ENCODE results near the gene SMIM1.
"Not testable (repeated sequence)": the region's sequence is repeated elsewhere in the genome, so short reads cannot be mapped to it uniquely, and the experiment has no call there.

Gene SMIM1

GRCh38 chr1:3786468-3787348 lies 14.2 kb downstream of the SMIM1 start:
- Mint-ChIP-seq H3K9me3 (no peaks in the 10 kb centered on the region), H3K36me3 (ENCODE audit: low read depth) (peaks cover 32% of the 10 kb centered on the region), H3K4me1 (peaks cover 19% of the 10 kb centered on the region), H3K27ac (peak overlapping the region; percentile 69), H3K4me3 (no peak overlapping the region), H3K27me3 (no peaks in the 10 kb centered on the region)
- no peak for ATAC-seq
- no peak for DNase-seq

DNA sequence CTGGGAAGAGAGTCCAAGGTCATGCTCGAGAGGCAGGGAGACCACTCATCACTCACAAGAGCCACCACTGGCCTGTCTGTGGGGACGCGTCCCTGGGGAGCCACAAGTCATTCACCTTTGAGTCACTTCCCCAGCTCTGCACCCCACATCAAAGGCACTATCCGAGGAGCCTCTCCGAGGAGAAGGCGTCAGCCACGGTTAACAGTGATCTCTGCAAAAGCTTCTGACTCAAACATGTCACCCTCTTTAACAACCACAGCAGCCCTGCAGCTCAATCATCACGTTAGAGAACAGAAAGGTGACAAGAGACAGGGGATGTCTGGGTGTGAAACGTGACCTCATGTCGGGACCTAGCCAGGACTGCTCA lies 14.8 kb downstream of the SMIM1 start:
- Mint-ChIP-seq H3K27me3 (no peaks in the 10 kb centered on the region), H3K27ac (peak overlapping the region; percentile 69), H3K4me3 (peak overlapping the region; percentile 11), H3K4me1 (peaks cover 19% of the 10 kb centered on the region), H3K36me3 (ENCODE audit: low read depth) (peaks cover 26% of the 10 kb centered on the region), H3K9me3 (no peaks in the 10 kb centered on the region)
- peak; percentile 35 for DNase-seq
- peak; percentile 87 for ATAC-seq

GRCh38 chr1:3787745-3788605 lies 15.4 kb downstream of the SMIM1 start:
- Mint-ChIP-seq H3K9me3 (no peaks in the 10 kb centered on the region), H3K27ac (peak overlapping the region; percentile 69), H3K4me3 (peak overlapping the region; percentile 11), H3K36me3 (ENCODE audit: low read depth) (peaks cover 28% of the 10 kb centered on the region), H3K4me1 (peaks cover 22% of the 10 kb centered on the region), H3K27me3 (no peaks in the 10 kb centered on the region)
- DNase-seq (no peak), ATAC-seq (no peak)

GRCh38 chr1:3788756-3789420 lies 16.3 kb downstream of the SMIM1 start:
- H3K27ac Mint-ChIP-seq: peak overlapping the region; percentile 51

DNA sequence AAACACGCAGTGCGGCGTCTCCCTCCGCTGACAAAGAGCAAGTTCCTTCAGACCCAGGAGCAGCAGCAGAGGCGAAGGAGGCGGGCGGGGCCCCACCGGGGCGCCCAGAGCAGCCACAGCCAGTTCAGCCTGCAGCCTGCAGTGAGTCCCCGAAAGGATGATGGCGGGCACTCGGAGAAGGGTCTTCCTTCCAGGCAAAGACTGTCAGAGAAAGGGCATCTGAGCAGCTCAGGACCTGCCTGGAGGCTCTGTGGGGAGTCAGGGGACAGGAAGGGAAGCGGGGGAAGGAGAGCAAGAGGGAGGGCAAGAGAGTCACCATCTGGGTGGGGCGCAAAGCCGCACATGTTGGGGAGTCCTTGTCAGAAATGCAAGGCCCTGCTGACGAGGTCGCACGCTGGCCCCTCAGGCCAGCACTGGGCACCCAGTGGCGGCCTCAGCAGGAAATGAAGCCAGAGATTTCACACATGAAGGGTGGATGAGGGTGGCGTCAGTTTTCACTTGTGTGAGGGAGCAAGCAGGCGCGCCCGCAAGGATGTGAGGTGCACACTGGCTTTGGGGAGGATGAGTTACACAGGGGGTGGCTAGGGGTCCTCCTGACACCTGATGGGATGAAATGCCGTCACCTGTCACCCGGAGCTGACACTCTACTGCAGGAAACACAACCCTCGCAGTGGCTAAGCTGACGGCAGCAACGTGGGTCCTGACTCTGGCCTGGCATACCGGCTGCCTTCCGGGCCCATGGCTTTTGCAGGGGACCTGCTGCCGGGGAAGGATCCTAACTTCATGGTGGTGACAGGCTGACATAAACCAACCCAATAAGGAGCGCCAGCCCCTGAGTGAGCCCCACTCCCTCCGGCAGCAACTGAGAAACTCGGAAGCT lies 17.1 kb downstream of the SMIM1 start:
- Mint-ChIP-seq H3K27me3 (no peaks in the 10 kb centered on the region), H3K4me3 (no peak overlapping the region), H3K4me1 (peaks cover 37% of the 10 kb centered on the region), H3K27ac (peak overlapping the region; percentile 11), H3K9me3 (no peaks in the 10 kb centered on the region), H3K36me3 (ENCODE audit: low read depth) (peaks cover 26% of the 10 kb centered on the region)
- no peak for ATAC-seq
- DNase-seq: no peak

More at GRCh38 chr1:3788756-3789420, 16.3 kb downstream of the SMIM1 start:
- Mint-ChIP-seq H3K4me3 (no peak overlapping the region), H3K36me3 (ENCODE audit: low read depth) (peaks cover 33% of the 10 kb centered on the region), H3K9me3 (no peaks in the 10 kb centered on the region), H3K4me1 (peaks cover 30% of the 10 kb centered on the region), H3K27me3 (no peaks in the 10 kb centered on the region)
- ATAC-seq (no peak), DNase-seq (no peak)

GRCh38 chr1:3790500-3790923 lies 18.0 kb downstream of the SMIM1 start:
- Mint-ChIP-seq H3K27ac (no peak overlapping the region), H3K27me3 (no peaks in the 10 kb centered on the region), H3K4me1 (peaks cover 44% of the 10 kb centered on the region), H3K36me3 (ENCODE audit: low read depth) (peaks cover 24% of the 10 kb centered on the region), H3K4me3 (no peak overlapping the region), H3K9me3 (no peaks in the 10 kb centered on the region)
- ATAC-seq (no peak), DNase-seq (no peak)

DNA sequence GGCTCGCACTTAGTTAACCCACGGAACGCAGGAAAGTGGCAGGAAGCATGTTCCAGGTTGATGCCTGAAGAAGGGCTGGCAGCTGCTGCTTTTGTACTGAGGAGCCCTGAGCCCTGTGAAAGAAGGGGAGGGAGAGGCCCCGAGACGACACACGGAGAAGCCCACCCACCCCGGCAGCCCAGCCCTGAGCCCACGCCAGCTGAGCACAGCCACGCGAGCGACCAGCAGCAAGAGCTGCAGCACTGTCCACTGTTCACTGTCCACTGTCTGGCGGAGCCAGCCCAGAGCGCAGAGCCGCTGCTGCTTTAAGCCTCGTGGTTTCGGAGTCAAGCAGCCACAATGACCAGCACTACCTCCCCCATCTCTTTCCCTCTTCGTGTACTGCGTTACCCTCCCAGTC lies 18.4 kb downstream of the SMIM1 start:
- Mint-ChIP-seq H3K4me3 (no peak overlapping the region), H3K27ac (no peak overlapping the region), H3K36me3 (ENCODE audit: low read depth) (peaks cover 23% of the 10 kb centered on the region), H3K27me3 (no peaks in the 10 kb centered on the region), H3K9me3 (no peaks in the 10 kb centered on the region), H3K4me1 (peaks cover 44% of the 10 kb centered on the region)
- ATAC-seq (no peak), DNase-seq (no peak)

DNA sequence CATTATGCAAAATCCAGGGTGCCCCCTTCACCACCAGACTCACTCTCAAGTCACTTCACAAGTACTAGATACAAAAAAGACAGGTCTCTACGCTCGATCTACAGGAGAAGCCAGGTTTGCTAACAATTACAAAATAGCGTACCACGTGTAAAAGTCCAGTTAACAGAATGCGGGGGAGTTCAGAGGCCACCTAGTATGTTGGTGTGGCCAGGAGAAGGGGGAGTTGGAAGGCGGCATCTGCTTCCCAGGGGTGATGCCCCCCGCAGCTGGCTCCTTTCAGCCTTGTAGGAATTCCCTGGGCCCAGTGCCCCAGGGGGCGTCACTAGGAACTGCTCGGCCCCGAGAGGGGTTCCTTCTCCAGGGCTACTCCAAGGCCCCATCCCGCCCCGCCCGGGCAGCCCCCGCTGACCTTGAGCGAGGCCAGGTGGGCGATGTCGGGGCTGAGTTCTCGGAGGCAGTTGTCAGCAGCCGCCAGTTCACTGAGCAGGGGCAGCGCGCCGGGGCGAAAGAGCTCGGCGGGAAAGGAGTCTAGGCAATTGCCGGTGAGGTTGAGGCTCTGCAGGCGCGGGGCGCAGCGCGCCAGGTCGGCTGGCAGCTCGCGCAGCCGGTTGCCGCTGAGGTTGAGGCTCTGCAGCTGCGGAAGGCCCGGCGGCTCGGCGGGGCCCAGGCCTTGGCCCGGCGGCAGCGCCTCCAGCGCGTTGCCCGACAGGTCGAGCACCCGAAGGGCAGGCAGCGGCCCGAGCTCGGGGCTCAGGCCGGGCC lies 23.1 kb downstream of the SMIM1 start:
- Mint-ChIP-seq H3K4me1 (peaks cover 38% of the 10 kb centered on the region), H3K4me3 (peak overlapping the region; percentile 96), H3K36me3 (ENCODE audit: low read depth) (peaks cover 12% of the 10 kb centered on the region), H3K9me3 (no peaks in the 10 kb centered on the region), H3K27me3 (peaks cover 3% of the 10 kb centered on the region), H3K27ac (peak overlapping the region; percentile 84)
- ATAC-seq (peak; percentile 13), DNase-seq (no peak)

GRCh38 chr1:3796215-3797061 lies 23.9 kb downstream of the SMIM1 start, which contains the start of gene LRRC47:
Gene LRRC47 (minus strand): TSS chr1:3796498. CDS start chr1:3796476, 22 bp downstream.
- peak; percentile 94 for DNase-seq
- peak; percentile 100 for ATAC-seq
- Mint-ChIP-seq H3K4me3 (peak within 1 kb of the TSS; percentile 96), H3K9me3 (no peaks in the 10 kb centered on the region), H3K27ac (peak within 1 kb of the TSS; percentile 92), H3K4me1 (peaks cover 46% of the 10 kb centered on the region), H3K27me3 (peaks cover 9% of the 10 kb centered on the region), H3K36me3 (ENCODE audit: low read depth) (peaks cover 12% of the 10 kb centered on the region)

- Mint-ChIP-seq H3K27ac (no peak overlapping the region), H3K4me3 (no peak overlapping the region)
Observed at GRCh38 chr1:3799976-3800685, 27.6 kb downstream of the SMIM1 start.

DNA sequence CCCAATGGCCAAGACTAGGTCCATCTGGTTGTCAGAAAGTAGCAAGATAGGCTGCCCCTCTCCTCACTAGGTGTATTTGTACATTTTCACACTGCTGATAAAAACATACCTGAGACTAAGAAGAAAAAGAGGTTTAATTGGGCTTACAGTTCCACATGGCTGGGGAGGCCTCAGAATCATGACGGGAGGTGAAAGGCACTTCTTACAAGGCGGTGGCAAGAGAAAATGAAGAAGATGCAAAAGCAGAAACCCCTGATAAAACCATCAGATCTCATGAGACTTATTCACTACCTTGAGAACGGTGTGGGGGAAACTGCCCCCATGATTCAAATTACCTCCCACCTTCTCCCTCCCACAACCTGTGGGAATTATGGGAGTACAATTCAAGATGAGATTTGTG lies 28.2 kb downstream of the SMIM1 start:
- not testable (repeated sequence) for DNase-seq; H3K9me3 Mint-ChIP-seq; H3K36me3 Mint-ChIP-seq (ENCODE audit: low read depth); ATAC-seq; H3K4me3 Mint-ChIP-seq
- Mint-ChIP-seq H3K27me3 (peaks cover 38% of the 10 kb centered on the region), H3K27ac (peak overlapping the region; percentile 61), H3K4me1 (peaks cover 20% of the 10 kb centered on the region)

More at GRCh38 chr1:3799976-3800685, 27.6 kb downstream of the SMIM1 start:
- Mint-ChIP-seq H3K9me3 (no peaks in the 10 kb centered on the region), H3K4me1 (peaks cover 24% of the 10 kb centered on the region), H3K27me3 (peaks cover 31% of the 10 kb centered on the region), H3K36me3 (ENCODE audit: low read depth) (peaks cover 3% of the 10 kb centered on the region)
- DNase-seq (no peak), ATAC-seq (no peak)
